Right lobe of liver (tissue), 6 donors: ENCODE results near the gene VCPKMT. TPM values are rescaled to one million over a fixed set of nuclear protein-coding genes. Genes with fewer than 3 reads are reported as not detected.

Experiments used
- ATAC-seq, 4 donors: fragments of 200-7000 bp; cut with Tn5 transposase; one replicate each; pipeline ENCODE4 v1.9.1; 2020; ENCODE audit warnings: mild to moderate bottlenecking in 4 of 4, moderate library complexity in 4 of 4
- DNase-seq, 3 donors: peaks; one replicate each; pipeline ENCODE4 v3.0.0-alpha.2; 2020
- H3K27ac ChIP-seq, 3 donors: fragments of 200-600 bp; one replicate each; pipeline ENCODE4 v1.8.0; 2022
- H3K27me3 ChIP-seq, 2 donors: fragments of 200-600 bp; one replicate each; pipeline ENCODE4 v1.8.0; 2022
- H3K36me3 ChIP-seq, 4 donors: fragments of 200-600 bp; sonication (generic) in 1 of 4; one replicate each; pipeline versions ENCODE4 v1.5.1 to v1.8.0; 2017 to 2022; ENCODE audit warnings: control low read depth in 1 of 4
- H3K4me1 ChIP-seq, 4 donors: fragments of 200-600 bp; sonication (generic) in 1 of 4; one replicate each; pipeline versions ENCODE4 v1.5.1 to v1.8.0; 2017 to 2022; ENCODE audit warnings: control low read depth in 1 of 4
- H3K4me3 ChIP-seq, 3 donors: fragments of 200-600 bp; one replicate each; pipeline ENCODE4 v1.8.0; 2022
- H3K9me3 ChIP-seq, 4 donors: fragments of 200-600 bp; sonication (generic) in 1 of 4; one replicate each; pipeline versions ENCODE4 v1.5.1 to v1.8.0; 2017 to 2022; ENCODE audit warnings: control low read depth in 1 of 4
- POLR2A ChIP-seq: fragments of 450-650 bp; IDR thresholded peaks from one replicate; pipeline ENCODE4 v1.6.1; 2017; ENCODE audit warnings: antibody characterized with exemption, mild to moderate bottlenecking
- WGBS: methylation state at CpG from one replicate; pipeline ENCODE4 v1.1.6; 2018; ENCODE audit warnings: low coverage, low lambda C conversion rate; ENCODE audit not compliant: insufficient coverage; ENCODE audit errors: missing lambda C conversion rate; 5-methylcytosine and 5-hydroxymethylcytosine counted together
- intact Hi-C, 2 donors: fragments of 100-400 bp; cut with DNase I; formaldehyde crosslinking; loops; one replicate each; pipeline versions ENCODE4 v1.11.2 to v1.14.1; 2022
- total RNA-seq, 6 experiments: library from RNA; depleted of rRNA in 2 of 6; stranded (reverse); fragments of >200 nt in 2 of 6; fragmentation: NEBNext Ultra II Directional in 3 of 6; extraction: Animal tissue kit (Norgen Biotek cat#: 25700) in 3 of 6; gene quantifications; one replicate each; pipeline versions ENCODE4 v1.1.0 to v1.2.4, GENCODE V29; 2016 to 2023
- TF ChIP-seq, protein P1 (sequence below), 4 donors: fragments of 200-600 bp in 3 of 4; fragments of 450-650 bp in 1 of 4; IDR thresholded peaks; one replicate each; pipeline versions ENCODE4 v1.5.1 to v1.8.0; 2016 to 2022; ENCODE audit warnings: antibody characterized with exemption in 4 of 4, mild to moderate bottlenecking in 2 of 4
- donor health status: DM: no; HTN: yes; CAD: no.
- donor health status: DM: no; HTN: no; CAD: no.
- donor health status: DM: no; HTN: no; CAD: no.
- donor health status: DM: no; HTN: yes; CAD: no.
- donor health status: DM: no; HTN: yes; CAD: no.

VCPKMT gene
- total RNA-seq, 6 experiments from 2014 or later: 1.4 to 3.8 (median 3.3) TPM

DNA sequence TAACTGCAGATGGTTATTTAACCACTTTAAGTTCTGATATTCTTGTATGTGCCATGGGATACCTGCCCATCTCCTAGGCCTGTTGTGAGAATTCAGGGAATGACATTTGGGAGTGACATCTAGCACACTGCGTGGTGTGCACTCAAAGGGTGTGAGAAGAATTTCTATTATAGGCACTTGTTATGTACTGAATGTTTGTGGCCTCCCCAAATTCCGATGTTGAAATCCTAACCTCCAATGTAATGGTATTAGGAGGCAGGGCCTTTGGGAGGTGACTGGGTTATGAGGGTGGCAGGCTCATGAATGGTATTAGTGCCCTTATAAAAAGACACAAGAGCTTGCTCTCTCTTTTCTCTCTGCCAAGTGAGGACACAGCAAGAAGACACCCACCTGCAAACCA is 27.6 kb downstream of the VCPKMT start:
- Histone ChIP-seq H3K36me3 (no peaks in the 10 kb centered on the region), H3K27me3 (no peaks in the 10 kb centered on the region), H3K4me3 (no peak overlapping the region), H3K4me1 (no peaks in the 10 kb centered on the region), H3K27ac (no peak overlapping the region), H3K9me3 (no peaks in the 10 kb centered on the region)
- no peak for ATAC-seq
- DNase-seq: no peak
- WGBS: 100% methylated on average over 1 of the region's 2 CpGs
- intact Hi-C loops: no loop called here
- TF ChIP-seq, protein P1, sequence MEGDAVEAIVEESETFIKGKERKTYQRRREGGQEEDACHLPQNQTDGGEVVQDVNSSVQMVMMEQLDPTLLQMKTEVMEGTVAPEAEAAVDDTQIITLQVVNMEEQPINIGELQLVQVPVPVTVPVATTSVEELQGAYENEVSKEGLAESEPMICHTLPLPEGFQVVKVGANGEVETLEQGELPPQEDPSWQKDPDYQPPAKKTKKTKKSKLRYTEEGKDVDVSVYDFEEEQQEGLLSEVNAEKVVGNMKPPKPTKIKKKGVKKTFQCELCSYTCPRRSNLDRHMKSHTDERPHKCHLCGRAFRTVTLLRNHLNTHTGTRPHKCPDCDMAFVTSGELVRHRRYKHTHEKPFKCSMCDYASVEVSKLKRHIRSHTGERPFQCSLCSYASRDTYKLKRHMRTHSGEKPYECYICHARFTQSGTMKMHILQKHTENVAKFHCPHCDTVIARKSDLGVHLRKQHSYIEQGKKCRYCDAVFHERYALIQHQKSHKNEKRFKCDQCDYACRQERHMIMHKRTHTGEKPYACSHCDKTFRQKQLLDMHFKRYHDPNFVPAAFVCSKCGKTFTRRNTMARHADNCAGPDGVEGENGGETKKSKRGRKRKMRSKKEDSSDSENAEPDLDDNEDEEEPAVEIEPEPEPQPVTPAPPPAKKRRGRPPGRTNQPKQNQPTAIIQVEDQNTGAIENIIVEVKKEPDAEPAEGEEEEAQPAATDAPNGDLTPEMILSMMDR (IDR thresholded peaks at IDR 0.05): no peak
- no peak for TF ChIP-seq POLR2A

GRCh38 chr14:50088117-50088515 is 28.3 kb downstream of the VCPKMT start:
- DNase-seq: no peak
- no peaks in the 10 kb centered on the region for H3K9me3 ChIP-seq
- no peaks in the 10 kb centered on the region for H3K36me3 ChIP-seq
- no peak overlapping the region for H3K4me3 ChIP-seq
- TF ChIP-seq, protein P1 (IDR thresholded peaks at IDR 0.05): no peak
- TF ChIP-seq POLR2A: no peak
- intact Hi-C loops: no loop called here
- no peak for ATAC-seq
- no peak overlapping the region for H3K27ac ChIP-seq
- WGBS: 86% methylated on average over 2 of the region's 2 CpGs
- H3K27me3 ChIP-seq: no peaks in the 10 kb centered on the region
- H3K4me1 ChIP-seq: no peaks in the 10 kb centered on the region

DNA sequence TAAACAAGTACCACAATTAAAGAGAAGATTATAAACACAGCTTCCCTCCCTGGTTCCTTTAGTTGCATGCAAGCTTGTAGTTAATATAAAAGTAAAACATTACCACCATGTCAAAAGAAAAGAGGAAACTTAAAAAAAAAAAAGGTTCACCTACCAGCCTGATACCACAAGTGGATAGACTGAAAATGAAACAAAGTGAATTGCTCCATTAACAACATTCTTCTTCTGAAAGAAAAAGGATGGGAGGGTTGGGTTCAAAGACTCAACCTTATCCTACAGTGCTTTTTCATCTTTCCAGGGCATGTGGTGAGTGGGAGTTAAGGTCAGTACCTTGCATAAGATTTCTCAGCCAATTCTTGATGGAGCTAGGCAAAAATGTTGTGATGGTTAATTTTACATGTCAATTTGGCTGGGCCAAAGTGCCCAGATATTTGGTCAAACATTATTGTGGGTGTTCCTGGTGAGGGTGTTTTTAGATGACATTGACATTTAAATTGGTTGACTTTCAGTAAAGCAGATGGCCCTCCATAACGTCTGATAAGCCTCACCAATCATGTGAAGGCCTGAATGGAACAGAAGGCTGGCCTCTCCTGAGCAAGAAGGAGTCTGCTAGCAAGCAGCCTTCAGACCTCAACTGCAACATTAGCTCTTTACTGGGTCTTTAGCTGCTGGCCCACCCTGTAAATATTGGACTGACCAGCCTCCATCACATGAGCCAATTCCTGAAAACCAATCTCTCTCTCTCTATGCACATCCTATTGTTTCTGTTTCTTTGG is 28.8 kb downstream of the VCPKMT start:
- Histone ChIP-seq H3K27ac (no peak overlapping the region), H3K4me3 (no peak overlapping the region), H3K4me1 (no peaks in the 10 kb centered on the region), H3K9me3 (no peaks in the 10 kb centered on the region), H3K27me3 (no peaks in the 10 kb centered on the region), H3K36me3 (no peaks in the 10 kb centered on the region)
- ATAC-seq (no peak), DNase-seq (no peak)
- TF ChIP-seq POLR2A: no peak
- TF ChIP-seq, protein P1 (IDR thresholded peaks at IDR 0.05): no peak
- intact Hi-C loops: no loop called here
- no CpG with 5 or more reads among the region's 1 CpG for WGBS

- Histone ChIP-seq H3K4me1 (no peaks in the 10 kb centered on the region), H3K9me3 (no peaks in the 10 kb centered on the region), H3K27me3 (no peaks in the 10 kb centered on the region), H3K4me3 (no peak overlapping the region), H3K36me3 (no peaks in the 10 kb centered on the region), H3K27ac (no peak overlapping the region)
- TF ChIP-seq POLR2A: no peak
- TF ChIP-seq, protein P1 (IDR thresholded peaks at IDR 0.05): no peak
- intact Hi-C loops: no loop called here
- WGBS: 74% methylated on average over 2 of the region's 2 CpGs
- DNase-seq (no peak), ATAC-seq (no peak)
Measured at GRCh38 chr14:50086321-50086711, 30.1 kb downstream of the VCPKMT start.
